HepG2 (cell line): ENCODE measurements around the gene IKBIP. TPM values are rescaled to one million over a fixed set of nuclear protein-coding genes. Genes with fewer than 3 reads are reported as not detected.

ENCODE experiments used
- ARID4A ChIP-seq: sonication (generic); formaldehyde crosslinking; IDR thresholded peaks from 2 replicates; pipeline ENCODE4 v1.5.0; 2020; ENCODE audit warnings: mild to moderate bottlenecking, missing genetic modification reagents, borderline replicate concordance
- GPN1 ChIP-seq: sonication (generic); formaldehyde crosslinking; IDR thresholded peaks from 2 replicates; pipeline ENCODE4 v1.5.1; 2020; ENCODE audit warnings: missing genetic modification reagents, borderline replicate concordance
- ISX ChIP-seq: sonication (generic); formaldehyde crosslinking; conservative IDR thresholded peaks from 2 replicates; pipeline ENCODE4 v1.5.0; 2020; ENCODE audit warnings: missing genetic modification reagents
- KAT8 ChIP-seq: IDR thresholded peaks from 2 replicates; pipeline ENCODE4 v1.6.1; 2016; ENCODE audit warnings: missing genetic modification reagents, missing compliant biosample characterization
- MNT ChIP-seq: fragments of 450-650 bp; IDR thresholded peaks from 2 replicates; pipeline ENCODE4 v1.6.1; 2016
- NFE2 ChIP-seq: sonication (generic); formaldehyde crosslinking; IDR thresholded peaks from 2 replicates; pipeline ENCODE4 v1.4.0; 2020; ENCODE audit warnings: missing genetic modification reagents
- NRL ChIP-seq: sonication (generic); formaldehyde crosslinking; IDR thresholded peaks from 2 replicates; pipeline ENCODE4 v1.5.0; 2020; ENCODE audit warnings: missing genetic modification reagents, mild to moderate bottlenecking, moderate library complexity, borderline replicate concordance
- RBFOX2 ChIP-seq: fragments of 200-400 bp; formaldehyde crosslinking; IDR thresholded peaks from 2 replicates; pipeline ENCODE4 v1.6.1; 2017; ENCODE audit warnings: low read depth, mild to moderate bottlenecking, low read length
- RBM22 ChIP-seq: fragments of 200-400 bp; formaldehyde crosslinking; optimal IDR thresholded peaks from 2 replicates; pipeline ENCODE3; 2017; ENCODE audit warnings: mild to moderate bottlenecking, low read length, moderate library complexity
- RBM39 ChIP-seq: fragments of 200-400 bp; formaldehyde crosslinking; IDR thresholded peaks from one replicate; pipeline ENCODE4 v1.6.1; 2018; ENCODE audit warnings: antibody characterized with exemption, mild to moderate bottlenecking, low read depth, low read length; ENCODE audit not compliant: poor library complexity, severe bottlenecking
- SOX13 ChIP-seq, 3 experiments: fragments of 450-650 bp in 1 of 3; sonication (generic) in 1 of 3; formaldehyde crosslinking in 1 of 3; IDR thresholded peaks in 2 of 3; conservative IDR thresholded peaks in 1 of 3; 2 replicates each; pipeline versions ENCODE4 v1.5.0 to v1.6.1; 2016 to 2020; ENCODE audit warnings: antibody characterized with exemption in 1 of 3, mild to moderate bottlenecking in 1 of 3, missing compliant biosample characterization in 1 of 3, missing genetic modification reagents in 1 of 3, moderate library complexity in 1 of 3
- SP2 ChIP-seq: sonication (generic); formaldehyde crosslinking; IDR thresholded peaks from 2 replicates; pipeline ENCODE4 v1.5.1; 2020; ENCODE audit warnings: mild to moderate bottlenecking, missing genetic modification reagents
- TBX2 ChIP-seq: sonication (generic); formaldehyde crosslinking; IDR thresholded peaks from 2 replicates; pipeline ENCODE4 v1.5.0; 2020; ENCODE audit warnings: missing genetic modification reagents, mild to moderate bottlenecking, borderline replicate concordance
- ZNF274 ChIP-seq: sonication (generic); formaldehyde crosslinking; IDR thresholded peaks from 2 replicates; pipeline ENCODE4 v1.5.1; 2020; ENCODE audit warnings: mild to moderate bottlenecking, missing genetic modification reagents
- ZNF30 ChIP-seq: sonication (generic); formaldehyde crosslinking; IDR thresholded peaks from 2 replicates; pipeline ENCODE4 v1.5.0; 2020; ENCODE audit warnings: mild to moderate bottlenecking, missing genetic modification reagents
- ZNF547 ChIP-seq: sonication (generic); formaldehyde crosslinking; IDR thresholded peaks from 2 replicates; pipeline ENCODE4 v1.5.1; 2020; ENCODE audit warnings: mild to moderate bottlenecking, missing genetic modification reagents
- ZNF564 ChIP-seq: sonication (generic); formaldehyde crosslinking; IDR thresholded peaks from 2 replicates; pipeline ENCODE4 v1.8.1; 2023; ENCODE audit warnings: mild to moderate bottlenecking, missing genetic modification reagents
- ZNF567 ChIP-seq: sonication (generic); formaldehyde crosslinking; IDR thresholded peaks from 2 replicates; pipeline ENCODE4 v1.8.1; 2023; ENCODE audit warnings: mild to moderate bottlenecking, missing genetic modification reagents, borderline replicate concordance
- ZNF605 ChIP-seq: sonication (generic); formaldehyde crosslinking; IDR thresholded peaks from 2 replicates; pipeline ENCODE4 v1.8.0; 2022; ENCODE audit warnings: mild to moderate bottlenecking, missing genetic modification reagents
- ZNF749 ChIP-seq: sonication (generic); formaldehyde crosslinking; IDR thresholded peaks from 2 replicates; pipeline ENCODE4 v1.8.0; 2022; ENCODE audit warnings: mild to moderate bottlenecking, missing genetic modification reagents, moderate library complexity, borderline replicate concordance
- ZSCAN31 ChIP-seq: sonication (generic); formaldehyde crosslinking; IDR thresholded peaks from 2 replicates; pipeline ENCODE4 v1.5.0; 2020; ENCODE audit warnings: low read depth, mild to moderate bottlenecking, missing genetic modification reagents
- polyA plus RNA-seq, 8 experiments: library from polyadenylated mRNA; depleted of rRNA in 3 of 8; stranded (reverse) in 7 of 8; unstranded in 1 of 8; fragments of >200 nt; fragmentation: Illumina TruSeq in 4 of 8; extraction: Trizol in 4 of 8; gene quantifications; 2 replicates each; pipeline versions ENCODE4 v1.2.1 to v1.2.3, GENCODE V29; 2011 to 2016; ENCODE audit warnings: low read depth in 4 of 8, missing spikeins in 1 of 8, mixed read lengths in 1 of 8; ENCODE audit not compliant: insufficient read depth in 1 of 8
- total RNA-seq, 5 experiments: library from RNA; depleted of rRNA; stranded (reverse); fragments of >200 nt; fragmentation: Illumina TruSeq; extraction: Trizol; gene quantifications; 2 replicates each; pipeline ENCODE4 v1.2.3, GENCODE V29; 2016; ENCODE audit warnings: low read depth in 1 of 5

Gene IKBIP
- total and polyA plus RNA-seq, 2 of the 13 experiments (the other 11 are each of a cell fraction or from before 2014, with no cell fraction given), result 20.0 to 55.5 TPM

- TF ChIP-seq TBX2 (CRISPR knock-in tag) (peak; percentile 48; the same call in 1 of the 2 replicates), ZSCAN31 (CRISPR knock-in tag) (no peak), MNT (no peak), RBFOX2 (peak; percentile 38), RBM39 (no peak), NFE2 (CRISPR knock-in tag) (no peak), KAT8 (CRISPR knock-in tag) (no peak), SOX13 (IDR thresholded peaks at IDR 0.05) (no peak), SOX13 (CRISPR knock-in tag; conservative IDR thresholded peaks at IDR 0.05 in 1 of 2, IDR thresholded peaks at IDR 0.05 in 1 of 2) (no peak), ZNF274 (CRISPR knock-in tag) (0 out of 2 replicates have a peak, but pooled peaks have one; percentile 7), GPN1 (no peak), ZNF564 (CRISPR knock-in tag) (0 out of 2 replicates have a peak, but pooled peaks have one; percentile 64), ZNF567 (CRISPR knock-in tag) (0 out of 2 replicates have a peak, but pooled peaks have one; percentile 42), ZNF547 (CRISPR knock-in tag) (peak; percentile 47; the same call in 1 of the 2 replicates), ZNF605 (CRISPR knock-in tag) (peak; percentile 52; the same call in 1 of the 2 replicates), RBM22 (peak; percentile 74), ZNF749 (peak; percentile 43; the same call in 1 of the 2 replicates), SP2 (CRISPR knock-in tag) (no peak), NRL (CRISPR knock-in tag) (peak; percentile 37; the same call in 1 of the 2 replicates), ARID4A (CRISPR knock-in tag) (0 out of 2 replicates have a peak, but pooled peaks have one; percentile 58), ISX (no peak), ZNF30 (0 out of 2 replicates have a peak, but pooled peaks have one; percentile 77)
Observed at GRCh38 chr12:98594050-98594835, 50.3 kb downstream of the IKBIP start (continued).
